GM23338 (cell line): ENCODE results near the gene PCP2.

Experiments used
- JUNB ChIP-seq: IDR thresholded peaks from one replicate; pipeline ENCODE4 v1.6.1; 2016; ENCODE audit warnings: antibody characterized with exemption; ENCODE audit not compliant: unreplicated experiment
- POLR2AphosphoS5 ChIP-seq: IDR thresholded peaks from 2 replicates; pipeline ENCODE4 v1.6.1; 2016; ENCODE audit warnings: antibody characterized with exemption, low read depth
- REST ChIP-seq: IDR thresholded peaks from one replicate; pipeline ENCODE4 v1.6.1; 2018; ENCODE audit warnings: antibody characterized with exemption; ENCODE audit not compliant: unreplicated experiment

- TF ChIP-seq JUNB (no peak), REST (no peak), POLR2AphosphoS5 (no peak)
Measured at GRCh38 chr19:7590256-7590655, 43.3 kb downstream of the PCP2 start.
